ENCODE measurements around the gene CEP89. TPM values are rescaled to one million over a fixed set of nuclear protein-coding genes. Genes with fewer than 3 reads are reported as not detected.
"Not testable (repeated sequence)": the region's sequence is repeated elsewhere in the genome, so short reads cannot be mapped to it uniquely, and the experiment has no call there.

Gene CEP89
- total RNA-seq, 1 donor from 2014 or later: 32.9 TPM

- no peak for DNase-seq (ENCODE audit: extremely low spot score, unreplicated experiment)
- H3K4me1 Mint-ChIP-seq (ENCODE audit: unreplicated experiment): no peaks in the 10 kb centered on the region
- TF ChIP-seq CTCF (IDR thresholded peaks at IDR 0.05): no peak
- H3K9me3 Mint-ChIP-seq (ENCODE audit: unreplicated experiment): no peaks in the 10 kb centered on the region
- H3K4me3 Mint-ChIP-seq (ENCODE audit: unreplicated experiment): no peak overlapping the region
- H3K36me3 Mint-ChIP-seq (ENCODE audit: unreplicated experiment): no peaks in the 10 kb centered on the region
- H3K27me3 Mint-ChIP-seq (ENCODE audit: unreplicated experiment): no peaks in the 10 kb centered on the region
- H3K27ac Mint-ChIP-seq (ENCODE audit: unreplicated experiment): no peak overlapping the region
These were observed 110.2 kb downstream of the CEP89 start for GRCh38 chr19:32861596-32861995.

- TF ChIP-seq CTCF (IDR thresholded peaks at IDR 0.05): no peak
- H3K27me3 Mint-ChIP-seq (ENCODE audit: unreplicated experiment): no peaks in the 10 kb centered on the region
- DNase-seq (ENCODE audit: extremely low spot score, unreplicated experiment): no peak
- no peak overlapping the region for H3K27ac Mint-ChIP-seq (ENCODE audit: unreplicated experiment)
- no peaks in the 10 kb centered on the region for H3K9me3 Mint-ChIP-seq (ENCODE audit: unreplicated experiment)
- no peaks in the 10 kb centered on the region for H3K4me1 Mint-ChIP-seq (ENCODE audit: unreplicated experiment)
- H3K36me3 Mint-ChIP-seq (ENCODE audit: unreplicated experiment): no peaks in the 10 kb centered on the region
- H3K4me3 Mint-ChIP-seq (ENCODE audit: unreplicated experiment): no peak overlapping the region
These were observed 112.2 kb downstream of the CEP89 start for GRCh38 chr19:32859591-32859990.

GRCh38 chr19:32858559-32858958, 113.2 kb downstream of the CEP89 start:
- H3K4me1 Mint-ChIP-seq (ENCODE audit: unreplicated experiment): no peaks in the 10 kb centered on the region
- no peak overlapping the region for H3K27ac Mint-ChIP-seq (ENCODE audit: unreplicated experiment)
- no peak for TF ChIP-seq CTCF (IDR thresholded peaks at IDR 0.05)
- no peaks in the 10 kb centered on the region for H3K36me3 Mint-ChIP-seq (ENCODE audit: unreplicated experiment)
- DNase-seq (ENCODE audit: extremely low spot score, unreplicated experiment): no peak
- no peak overlapping the region for H3K4me3 Mint-ChIP-seq (ENCODE audit: unreplicated experiment)
- H3K27me3 Mint-ChIP-seq (ENCODE audit: unreplicated experiment): no peaks in the 10 kb centered on the region
- H3K9me3 Mint-ChIP-seq (ENCODE audit: unreplicated experiment): no peaks in the 10 kb centered on the region

GRCh38 chr19:32858155-32858554, 113.6 kb downstream of the CEP89 start:
- Mint-ChIP-seq H3K27me3 (ENCODE audit: unreplicated experiment) (no peaks in the 10 kb centered on the region), H3K4me3 (ENCODE audit: unreplicated experiment) (no peak overlapping the region), H3K36me3 (ENCODE audit: unreplicated experiment) (no peaks in the 10 kb centered on the region), H3K27ac (ENCODE audit: unreplicated experiment) (no peak overlapping the region), H3K9me3 (ENCODE audit: unreplicated experiment) (no peaks in the 10 kb centered on the region), H3K4me1 (ENCODE audit: unreplicated experiment) (no peaks in the 10 kb centered on the region)
- no peak for DNase-seq (ENCODE audit: extremely low spot score, unreplicated experiment)
- no peak for TF ChIP-seq CTCF (IDR thresholded peaks at IDR 0.05)

- no peak for TF ChIP-seq CTCF (IDR thresholded peaks at IDR 0.05)
- Mint-ChIP-seq H3K4me1 (ENCODE audit: unreplicated experiment) (no peaks in the 10 kb centered on the region), H3K27me3 (ENCODE audit: unreplicated experiment) (no peaks in the 10 kb centered on the region), H3K9me3 (ENCODE audit: unreplicated experiment) (no peaks in the 10 kb centered on the region), H3K27ac (ENCODE audit: unreplicated experiment) (no peak overlapping the region), H3K36me3 (ENCODE audit: unreplicated experiment) (no peaks in the 10 kb centered on the region), H3K4me3 (ENCODE audit: unreplicated experiment) (no peak overlapping the region)
- DNase-seq (ENCODE audit: extremely low spot score, unreplicated experiment): no peak
These were observed 114.2 kb downstream of the CEP89 start for GRCh38 chr19:32857584-32857983.

GRCh38 chr19:32856818-32857217, 114.9 kb downstream of the CEP89 start:
- H3K4me1 Mint-ChIP-seq (ENCODE audit: unreplicated experiment); H3K27me3 Mint-ChIP-seq (ENCODE audit: unreplicated experiment); H3K9me3 Mint-ChIP-seq (ENCODE audit: unreplicated experiment); H3K4me3 Mint-ChIP-seq (ENCODE audit: unreplicated experiment); DNase-seq (ENCODE audit: extremely low spot score, unreplicated experiment); H3K27ac Mint-ChIP-seq (ENCODE audit: unreplicated experiment); H3K36me3 Mint-ChIP-seq (ENCODE audit: unreplicated experiment): not testable (repeated sequence)

Measured in osteocyte (in vitro differentiated cells).